ENCODE data around the gene ZNF529. TPM values are rescaled to one million over a fixed set of nuclear protein-coding genes. Genes with fewer than 3 reads are reported as not detected.

Gene ZNF529
- total and polyA plus RNA-seq, 2 of the 13 experiments (the other 11 are each of a cell fraction or from before 2014, with no cell fraction given): 9.3 to 10.6 TPM

DNA sequence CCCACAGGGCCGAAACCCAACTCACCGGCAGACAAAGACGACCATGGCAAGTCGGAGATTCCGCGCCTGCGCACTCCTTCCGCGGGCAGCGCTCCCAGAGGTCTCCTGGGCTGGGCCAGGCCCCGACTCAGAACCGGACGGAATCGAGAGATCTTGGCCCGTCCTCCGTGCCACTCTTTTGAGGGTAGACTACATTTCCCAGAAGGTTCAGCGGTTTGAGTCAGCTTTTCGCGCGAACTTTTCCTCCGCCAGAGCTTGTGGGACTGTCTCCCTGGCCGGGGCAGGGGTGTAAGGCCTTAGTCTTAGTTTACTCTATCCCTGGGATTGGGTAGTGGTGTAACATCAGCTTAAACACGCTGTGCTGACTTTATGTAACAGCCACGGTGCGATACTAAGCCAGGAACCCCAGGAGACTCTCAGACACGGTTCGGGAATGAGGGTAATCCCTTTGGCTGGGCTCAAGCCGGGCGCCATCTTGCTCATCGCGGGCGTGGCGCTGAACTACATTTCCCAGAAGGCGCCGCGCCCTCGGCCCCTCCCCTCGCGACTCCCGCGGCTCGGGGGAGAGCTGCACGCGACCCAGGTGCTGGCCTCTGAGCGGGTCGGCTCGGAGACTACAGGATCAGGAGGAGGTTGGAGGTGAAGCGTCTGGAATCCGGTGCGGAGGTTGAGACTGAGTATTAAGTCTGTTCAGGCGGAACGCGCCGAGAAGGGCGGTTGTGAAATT lies 44.7 kb downstream of the ZNF529 start, which contains the start of gene ZNF260 (continued):
- TF ChIP-seq HMGA1 (CRISPR knock-in tag; conservative IDR thresholded peaks at IDR 0.05) (no peak), IRF2 (CRISPR knock-in tag; IDR thresholded peaks at IDR 0.05) (peak; percentile 92; the same call in 1 of the 2 replicates), FOXJ3 (CRISPR knock-in tag; IDR thresholded peaks at IDR 0.05; ENCODE audit: borderline replicate concordance) (0 out of 2 replicates have a peak, but pooled peaks have one; percentile 23), ZNF572 (CRISPR knock-in tag; IDR thresholded peaks at IDR 0.05) (0 out of 2 replicates have a peak, but pooled peaks have one; percentile 43), YEATS4 (CRISPR knock-in tag; IDR thresholded peaks at IDR 0.05; ENCODE audit: borderline replicate concordance) (peak; percentile 50; the same call in 1 of the 2 replicates), ZFYVE20 (CRISPR knock-in tag; IDR thresholded peaks at IDR 0.05; ENCODE audit: borderline replicate concordance, low read depth) (peak; percentile 5; the same call in 1 of the 2 replicates), SNRNP70 (IDR thresholded peaks at IDR 0.05; ENCODE audit: low read depth, low read length) (no peak), ZBTB8A (CRISPR knock-in tag; IDR thresholded peaks at IDR 0.05; ENCODE audit: borderline replicate concordance, low read depth) (no peak), FOXC1 (CRISPR knock-in tag; IDR thresholded peaks at IDR 0.05; ENCODE audit: borderline replicate concordance) (peak; percentile 72), KDM4B (CRISPR knock-in tag; IDR thresholded peaks at IDR 0.05) (no peak), ZBTB7B (CRISPR knock-in tag; IDR thresholded peaks at IDR 0.05) (0 out of 2 replicates have a peak, but pooled peaks have one; percentile 19), TFAP4 (IDR thresholded peaks at IDR 0.05; ENCODE audit: borderline replicate concordance, low read depth) (peak; percentile 11; the same call in 1 of the 2 replicates), U2AF1 (optimal IDR thresholded peaks at IDR 0.05; ENCODE audit: low read depth, low read length) (no peak), ZNF367 (CRISPR knock-in tag; IDR thresholded peaks at IDR 0.05; ENCODE audit: borderline replicate concordance) (no peak), KLF9 (CRISPR knock-in tag; IDR thresholded peaks at IDR 0.05; ENCODE audit: low read depth) (no peak; the same call in 1 of the 2 replicates), ZNF703 (CRISPR knock-in tag; IDR thresholded peaks at IDR 0.05; ENCODE audit: borderline replicate concordance) (no peak), ZNF790 (CRISPR knock-in tag; IDR thresholded peaks at IDR 0.05; ENCODE audit: borderline replicate concordance) (no peak), ZKSCAN1 (IDR thresholded peaks at IDR 0.05; ENCODE audit: low read length) (no peak), ARNT2 (CRISPR knock-in tag; IDR thresholded peaks at IDR 0.05; ENCODE audit: low read depth) (peak; percentile 84), ZNF496 (CRISPR knock-in tag; IDR thresholded peaks at IDR 0.05; ENCODE audit: insufficient replicate concordance) (no peak), HNRNPK (IDR thresholded peaks at IDR 0.05; ENCODE audit: low read depth, low read length, poor library complexity, severe bottlenecking) (no peak)
- TF ChIP-seq, protein P1, sequence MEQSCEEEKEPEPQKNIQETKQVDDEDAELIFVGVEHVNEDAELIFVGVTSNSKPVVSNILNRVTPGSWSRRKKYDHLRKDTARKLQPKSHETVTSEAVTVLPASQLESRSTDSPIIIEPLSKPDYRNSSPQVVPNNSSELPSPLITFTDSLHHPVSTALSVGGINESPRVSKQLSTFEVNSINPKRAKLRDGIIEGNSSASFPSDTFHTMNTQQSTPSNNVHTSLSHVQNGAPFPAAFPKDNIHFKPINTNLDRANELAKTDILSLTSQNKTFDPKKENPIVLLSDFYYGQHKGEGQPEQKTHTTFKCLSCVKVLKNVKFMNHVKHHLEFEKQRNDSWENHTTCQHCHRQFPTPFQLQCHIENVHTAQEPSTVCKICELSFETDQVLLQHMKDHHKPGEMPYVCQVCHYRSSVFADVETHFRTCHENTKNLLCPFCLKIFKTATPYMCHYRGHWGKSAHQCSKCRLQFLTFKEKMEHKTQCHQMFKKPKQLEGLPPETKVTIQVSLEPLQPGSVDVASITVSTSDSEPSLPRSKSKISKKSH (CRISPR knock-in tag; IDR thresholded peaks at IDR 0.05; ENCODE audit: borderline replicate concordance): no peak; the same call in 1 of the 2 replicates
- TF ChIP-seq, protein P2, sequence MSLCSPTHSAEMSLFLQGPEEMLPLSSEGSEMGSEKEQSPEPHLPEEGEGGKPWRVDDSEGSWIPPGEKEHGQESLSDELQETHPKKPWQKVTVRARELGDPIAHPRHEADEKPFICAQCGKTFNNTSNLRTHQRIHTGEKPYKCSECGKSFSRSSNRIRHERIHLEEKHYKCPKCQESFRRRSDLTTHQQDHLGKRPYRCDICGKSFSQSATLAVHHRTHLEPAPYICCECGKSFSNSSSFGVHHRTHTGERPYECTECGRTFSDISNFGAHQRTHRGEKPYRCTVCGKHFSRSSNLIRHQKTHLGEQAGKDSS (CRISPR knock-in tag; IDR thresholded peaks at IDR 0.05; ENCODE audit: borderline replicate concordance, low read depth): no peak
- TF ChIP-seq, protein P3, sequence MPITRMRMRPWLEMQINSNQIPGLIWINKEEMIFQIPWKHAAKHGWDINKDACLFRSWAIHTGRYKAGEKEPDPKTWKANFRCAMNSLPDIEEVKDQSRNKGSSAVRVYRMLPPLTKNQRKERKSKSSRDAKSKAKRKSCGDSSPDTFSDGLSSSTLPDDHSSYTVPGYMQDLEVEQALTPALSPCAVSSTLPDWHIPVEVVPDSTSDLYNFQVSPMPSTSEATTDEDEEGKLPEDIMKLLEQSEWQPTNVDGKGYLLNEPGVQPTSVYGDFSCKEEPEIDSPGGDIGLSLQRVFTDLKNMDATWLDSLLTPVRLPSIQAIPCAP (CRISPR knock-in tag; IDR thresholded peaks at IDR 0.05; ENCODE audit: low read depth): 0 out of 2 replicates have a peak, but pooled peaks have one; percentile 73
- TF ChIP-seq, protein P4, sequence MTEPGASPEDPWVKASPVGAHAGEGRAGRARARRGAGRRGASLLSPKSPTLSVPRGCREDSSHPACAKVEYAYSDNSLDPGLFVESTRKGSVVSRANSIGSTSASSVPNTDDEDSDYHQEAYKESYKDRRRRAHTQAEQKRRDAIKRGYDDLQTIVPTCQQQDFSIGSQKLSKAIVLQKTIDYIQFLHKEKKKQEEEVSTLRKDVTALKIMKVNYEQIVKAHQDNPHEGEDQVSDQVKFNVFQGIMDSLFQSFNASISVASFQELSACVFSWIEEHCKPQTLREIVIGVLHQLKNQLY (CRISPR knock-in tag; IDR thresholded peaks at IDR 0.05): peak; percentile 27; the same call in 1 of the 2 replicates

All from HepG2 (cell line).